ENCODE results near the gene VPS45.

DNA sequence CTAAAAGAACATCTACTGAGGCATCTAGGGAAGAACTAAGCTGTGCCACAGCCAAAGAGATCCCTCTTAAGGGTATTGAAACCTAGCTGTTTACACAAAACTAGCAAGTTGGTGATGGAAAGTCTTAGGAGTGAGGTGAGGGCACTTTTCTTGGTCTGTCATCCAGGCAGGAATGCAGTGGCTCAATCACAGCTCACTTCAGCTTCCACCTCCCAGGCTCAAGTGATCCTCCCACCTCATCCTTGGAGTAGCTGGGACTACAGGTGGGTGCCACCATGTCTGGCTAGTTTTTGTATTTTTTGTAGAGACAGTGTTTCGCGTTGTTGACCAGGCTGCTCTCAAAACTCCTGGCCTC lies 84.6 kb downstream of the VPS45 start:
- TF ChIP-seq RFX5 (IDR thresholded peaks at IDR 0.05; ENCODE audit: borderline replicate concordance, low read depth, low read length) (no peak), ZNF274 (IDR thresholded peaks at IDR 0.05; ENCODE audit: borderline replicate concordance, extremely low read depth, low read length) (no peak), BRCA1 (IDR thresholded peaks at IDR 0.05; ENCODE audit: low read depth, low read length) (no peak), EP300 (IDR thresholded peaks at IDR 0.05; ENCODE audit: borderline replicate concordance in 1 of 2, low read depth in 2 of 2, low read length in 2 of 2) (no peak), SP2 (IDR thresholded peaks at IDR 0.05; ENCODE audit: low read length) (no peak), CBX5 (IDR thresholded peaks at IDR 0.05; ENCODE audit: low read depth, low read length) (no peak), HDAC6 (IDR thresholded peaks at IDR 0.05; ENCODE audit: low read depth, low read length) (no peak), GTF2F1 (IDR thresholded peaks at IDR 0.05; ENCODE audit: borderline replicate concordance, low read depth, low read length) (no peak), TAF1 (IDR thresholded peaks at IDR 0.05; ENCODE audit: low read depth, low read length) (no peak), TBP (IDR thresholded peaks at IDR 0.05; ENCODE audit: low read depth, low read length) (no peak)
- TF ChIP-seq, protein P1, sequence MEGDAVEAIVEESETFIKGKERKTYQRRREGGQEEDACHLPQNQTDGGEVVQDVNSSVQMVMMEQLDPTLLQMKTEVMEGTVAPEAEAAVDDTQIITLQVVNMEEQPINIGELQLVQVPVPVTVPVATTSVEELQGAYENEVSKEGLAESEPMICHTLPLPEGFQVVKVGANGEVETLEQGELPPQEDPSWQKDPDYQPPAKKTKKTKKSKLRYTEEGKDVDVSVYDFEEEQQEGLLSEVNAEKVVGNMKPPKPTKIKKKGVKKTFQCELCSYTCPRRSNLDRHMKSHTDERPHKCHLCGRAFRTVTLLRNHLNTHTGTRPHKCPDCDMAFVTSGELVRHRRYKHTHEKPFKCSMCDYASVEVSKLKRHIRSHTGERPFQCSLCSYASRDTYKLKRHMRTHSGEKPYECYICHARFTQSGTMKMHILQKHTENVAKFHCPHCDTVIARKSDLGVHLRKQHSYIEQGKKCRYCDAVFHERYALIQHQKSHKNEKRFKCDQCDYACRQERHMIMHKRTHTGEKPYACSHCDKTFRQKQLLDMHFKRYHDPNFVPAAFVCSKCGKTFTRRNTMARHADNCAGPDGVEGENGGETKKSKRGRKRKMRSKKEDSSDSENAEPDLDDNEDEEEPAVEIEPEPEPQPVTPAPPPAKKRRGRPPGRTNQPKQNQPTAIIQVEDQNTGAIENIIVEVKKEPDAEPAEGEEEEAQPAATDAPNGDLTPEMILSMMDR (IDR thresholded peaks at IDR 0.05; ENCODE audit: control extremely low read depth in 1 of 3, insufficient read depth in 1 of 3, low read depth in 1 of 3, low read length in 3 of 3): no peak

All from H1 (cell line).